SK-N-SH (cell line): ENCODE data around the gene MAP7D3. TPM values are rescaled to one million over a fixed set of nuclear protein-coding genes. Genes with fewer than 3 reads are reported as not detected.

Experiments used
- CTCF ChIA-PET: fragments of 300-600, 350-600 bp; formaldehyde crosslinking; extraction: SDS; loops from one replicate; lab custom pipeline; 2021; lab: Yijun Ruan, JAX
- POLR2A ChIA-PET: fragments of 350-600 bp; sonication (Branson Sonifier 250); formaldehyde crosslinking; extraction: SDS; loops from one replicate; lab custom pipeline; 2020; ENCODE audit warnings: antibody characterized with exemption, inconsistent platforms; lab: Yijun Ruan, JAX
- DNase-seq: peaks from one replicate; pipeline ENCODE4 v3.0.0; 2012
- H2AFZ ChIP-seq: fragments of 200-600 bp; sonication (generic); 2 replicates; pipeline ENCODE4 v1.8.1; 2016; ENCODE audit warnings: antibody characterized with exemption, mild to moderate bottlenecking, low read depth
- H3F3A ChIP-seq: fragments of 200-600 bp; sonication (generic); replicated peaks from 2 replicates; pipeline ENCODE3; 2016; ENCODE audit warnings: antibody characterized with exemption, mild to moderate bottlenecking; ENCODE audit not compliant: insufficient read depth
- H3K27ac ChIP-seq, 2 experiments: fragments of 200-500 bp in 1 of 2; fragments of 200-600 bp in 1 of 2; sonication (Bioruptor generic) in 1 of 2; sonication (generic), shearing (Covaris generic) in 1 of 2; 2 replicates each; pipeline versions ENCODE4 v1.5.1 to v1.6.1; 2014 to 2016; ENCODE audit warnings: low read depth in 2 of 2, inconsistent platforms in 1 of 2, low read length in 1 of 2, mild to moderate bottlenecking in 1 of 2, mixed read lengths in 1 of 2
- H3K27me3 ChIP-seq: fragments of 200-600 bp; sonication (generic), shearing (Covaris generic); 2 replicates; pipeline ENCODE4 v1.6.1; 2016; ENCODE audit warnings: mixed run types; ENCODE audit not compliant: insufficient read depth
- H3K36me3 ChIP-seq, 2 experiments: fragments of 200-500 bp in 1 of 2; fragments of 200-600 bp in 1 of 2; sonication (Bioruptor generic) in 1 of 2; sonication (generic) in 1 of 2; replicated peaks in 1 of 2; 2 replicates each; pipeline versions ENCODE3 to v1.5.1; 2014 to 2016; ENCODE audit warnings: low read length in 1 of 2, mild to moderate bottlenecking in 1 of 2; ENCODE audit not compliant: insufficient read depth in 2 of 2, control insufficient read depth in 1 of 2
- H3K4me1 ChIP-seq, 2 experiments: fragments of 200-500 bp in 1 of 2; fragments of 200-600 bp in 1 of 2; sonication (Bioruptor generic) in 1 of 2; sonication (generic), shearing (Covaris generic) in 1 of 2; 2 replicates each; pipeline versions ENCODE4 v1.5.1 to v1.6.1; 2014 to 2016; ENCODE audit warnings: low read depth in 1 of 2, low read length in 1 of 2, mixed run types in 1 of 2; ENCODE audit not compliant: insufficient read depth in 2 of 2, control insufficient read depth in 1 of 2
- H3K4me2 ChIP-seq: fragments of 200-600 bp; sonication (generic), shearing (Covaris generic); 2 replicates; pipeline ENCODE4 v1.6.1; 2017; ENCODE audit warnings: mixed run types
- H3K4me3 ChIP-seq, 2 experiments: fragments of 200-500 bp in 1 of 2; fragments of 200-600 bp in 1 of 2; sonication (Bioruptor generic) in 1 of 2; sonication (generic), shearing (Covaris generic) in 1 of 2; 2 replicates each; pipeline versions ENCODE4 v1.5.1 to v1.8.1; 2014 to 2016; ENCODE audit warnings: low read depth in 2 of 2, inconsistent platforms in 1 of 2, low read length in 1 of 2, mild to moderate bottlenecking in 1 of 2, mixed read lengths in 1 of 2, moderate library complexity in 1 of 2
- H3K79me2 ChIP-seq: fragments of 200-600 bp; sonication (generic); 2 replicates; pipeline ENCODE4 v1.8.1; 2017; ENCODE audit warnings: mild to moderate bottlenecking; ENCODE audit not compliant: insufficient read depth
- H3K9ac ChIP-seq: fragments of 200-600 bp; sonication (generic); 2 replicates; pipeline ENCODE4 v1.6.1; 2017; ENCODE audit warnings: mixed run types
- H3K9me2 ChIP-seq: fragments of 200-600 bp; sonication (generic); 2 replicates; pipeline ENCODE4 v1.6.1; 2017; ENCODE audit warnings: mixed run types
- H3K9me3 ChIP-seq: fragments of 200-600 bp; sonication (generic); 2 replicates; pipeline ENCODE4 v1.6.1; 2017; ENCODE audit warnings: mixed run types, mild to moderate bottlenecking, moderate library complexity
- H4K20me1 ChIP-seq: fragments of 200-600 bp; sonication (generic); 2 replicates; pipeline ENCODE4 v1.6.1; 2017; ENCODE audit warnings: mild to moderate bottlenecking, mixed run types; ENCODE audit not compliant: insufficient read depth
- CTCF ChIP-seq: fragments of 200-600 bp; sonication (generic); IDR thresholded peaks from 2 replicates; pipeline ENCODE4 v1.6.1; 2017; ENCODE audit warnings: antibody characterized with exemption, mild to moderate bottlenecking, moderate library complexity
- ELF1 ChIP-seq: IDR thresholded peaks from 2 replicates; pipeline ENCODE4 v1.4.0; 2012
- EP300 ChIP-seq, 2 experiments: IDR thresholded peaks; 2 replicates each; pipeline versions ENCODE4 v1.4.0 to v1.6.1; 2012; ENCODE audit warnings: borderline replicate concordance in 1 of 2, low read depth in 1 of 2, low read length in 1 of 2
- FOSL2 ChIP-seq: IDR thresholded peaks from 2 replicates; pipeline ENCODE4 v1.4.0; 2012; ENCODE audit warnings: low read depth, mild to moderate bottlenecking, moderate library complexity, borderline replicate concordance
- FOXM1 ChIP-seq: IDR thresholded peaks from 2 replicates; pipeline ENCODE4 v1.4.0; 2012; ENCODE audit warnings: low read depth, mild to moderate bottlenecking
- GABPA ChIP-seq: IDR thresholded peaks from 2 replicates; pipeline ENCODE4 v1.4.0; 2012; ENCODE audit warnings: low read depth, mild to moderate bottlenecking
- GATA2 ChIP-seq: sonication (generic); formaldehyde crosslinking; IDR thresholded peaks from 2 replicates; pipeline ENCODE4 v1.5.0; 2020; ENCODE audit warnings: mild to moderate bottlenecking, missing genetic modification reagents
- IRF3 ChIP-seq: fragments of 150-350 bp; IDR thresholded peaks from 2 replicates; pipeline ENCODE4 v1.6.1; 2016; ENCODE audit warnings: mild to moderate bottlenecking, low read depth, low read length
- MAX ChIP-seq: IDR thresholded peaks from 2 replicates; pipeline ENCODE4 v1.4.0; 2012; ENCODE audit warnings: low read depth
- MEF2A ChIP-seq: IDR thresholded peaks from 2 replicates; pipeline ENCODE4 v1.4.0; 2012; ENCODE audit warnings: low read depth, borderline replicate concordance
- MXI1 ChIP-seq: IDR thresholded peaks from 2 replicates; pipeline ENCODE4 v1.6.1; 2012; ENCODE audit warnings: mild to moderate bottlenecking, low read depth, low read length, improper control_type of control experiment
- NFIC ChIP-seq: IDR thresholded peaks from 2 replicates; pipeline ENCODE4 v1.4.0; 2012; ENCODE audit warnings: borderline replicate concordance
- PBX3 ChIP-seq: IDR thresholded peaks from 2 replicates; pipeline ENCODE4; 2012
- RAD21 ChIP-seq: IDR thresholded peaks from 2 replicates; pipeline ENCODE4 v1.6.1; 2012; ENCODE audit warnings: mild to moderate bottlenecking, low read length
- RCOR1 ChIP-seq: fragments of 150-350 bp; IDR thresholded peaks from 2 replicates; pipeline ENCODE4 v1.6.1; 2017; ENCODE audit warnings: antibody characterized with exemption, low read length
- TCF12 ChIP-seq: IDR thresholded peaks from 2 replicates; pipeline ENCODE4 v1.4.0; 2012
- TEAD4 ChIP-seq: IDR thresholded peaks from 2 replicates; pipeline ENCODE4 v1.4.0; 2012; ENCODE audit warnings: mild to moderate bottlenecking, borderline replicate concordance; ENCODE audit not compliant: insufficient read depth
- USF1 ChIP-seq: IDR thresholded peaks from 2 replicates; pipeline ENCODE4 v1.4.0; 2012; ENCODE audit warnings: low read depth, borderline replicate concordance
- WGBS: methylation state at CpG from one replicate; pipeline ENCODE4 v1.1.6; 2017; ENCODE audit warnings: low lambda C conversion rate; 5-methylcytosine and 5-hydroxymethylcytosine counted together
- polyA plus RNA-seq, 3 experiments: library from polyadenylated mRNA; depleted of rRNA; stranded (reverse); fragments of >200 nt; gene quantifications; 2 replicates each; pipeline ENCODE4 v1.2.3, GENCODE V29; 2012

Gene MAP7D3
- polyA plus RNA-seq, 1 of the 3 experiments (the other 2 are of a cell fraction), result 5.8 TPM

- WGBS, result 46% methylated on average over 3 of the region's 3 CpGs
- DNase-seq, result no peak
- H3K4me1 ChIP-seq, result no peaks in the 10 kb centered on the region
These were observed 30.2 kb downstream of the MAP7D3 start for GRCh38 chrX:136220951-136221350.

GRCh38 chrX:136220540-136220939 is 30.7 kb downstream of the MAP7D3 start:
- Histone ChIP-seq H3K27ac (no peak overlapping the region), H3K9me3 (no peaks in the 10 kb centered on the region), H3K4me2 (no peak overlapping the region), H3K4me1 (no peaks in the 10 kb centered on the region), H3K27me3 (no peaks in the 10 kb centered on the region), H3K9me2 (no peaks in the 10 kb centered on the region), H3K4me3 (no peak overlapping the region), H2AFZ (no peak overlapping the region), H3K36me3 (peaks cover 17 to 25% of the 10 kb centered on the region in 2 experiments), H3K79me2 (no peaks in the 10 kb centered on the region), H4K20me1 (no peaks in the 10 kb centered on the region), H3K9ac (no peak overlapping the region), H3F3A (peaks cover 10% of the 10 kb centered on the region)
- DNase-seq, result no peak
- POLR2A ChIA-PET, result no interaction called here
- CTCF ChIA-PET, result no interaction called here
- 17% methylated on average over 4 of the region's 4 CpGs for WGBS
- TF ChIP-seq MXI1, result no peak
- TF ChIP-seq USF1, result no peak
- no peak for TF ChIP-seq RAD21
- no peak for TF ChIP-seq GABPA
- no peak for TF ChIP-seq CTCF
- no peak for TF ChIP-seq ELF1
- no peak for TF ChIP-seq TCF12
- TF ChIP-seq FOXM1, result no peak
- no peak for TF ChIP-seq EP300 (IDR thresholded peaks at IDR 0.05; ENCODE audit: borderline replicate concordance in 1 of 2, low read depth in 1 of 2, low read length in 1 of 2)
- no peak for TF ChIP-seq TEAD4
- TF ChIP-seq RCOR1, result no peak
- no peak for TF ChIP-seq GATA2
- no peak for TF ChIP-seq FOSL2

More at GRCh38 chrX:136220951-136221350, 30.2 kb downstream of the MAP7D3 start:
- H2AFZ ChIP-seq, result no peak overlapping the region
- H3K27ac ChIP-seq, result no peak overlapping the region
- H3K9me3 ChIP-seq, result no peaks in the 10 kb centered on the region
- no peak overlapping the region for H3K4me2 ChIP-seq
- peaks cover 21 to 28% of the 10 kb centered on the region in 2 experiments for H3K36me3 ChIP-seq
- no peak overlapping the region for H3K9ac ChIP-seq
- no peaks in the 10 kb centered on the region for H3K9me2 ChIP-seq
- POLR2A ChIA-PET, result no interaction called here
- no peaks in the 10 kb centered on the region for H3K27me3 ChIP-seq
- TF ChIP-seq MAX (no peak), IRF3 (no peak), NFIC (no peak), USF1 (no peak), FOSL2 (no peak), PBX3 (no peak), RCOR1 (no peak), RAD21 (no peak), MEF2A (no peak)
- TF ChIP-seq, all 33 proteins: peak for 0
- CTCF ChIA-PET, result interaction anchor here (1.5 kb wide), 1 partner anchor 474 kb away, joined by 4 read pairs; no protein-coding TSS in a partner anchor
- Histone ChIP-seq H3F3A (peaks cover 10% of the 10 kb centered on the region), H3K4me3 (no peak overlapping the region), H3K79me2 (no peaks in the 10 kb centered on the region), H4K20me1 (no peaks in the 10 kb centered on the region)
